Measurements from ENCODE around the gene GRK1. TPM values are rescaled to one million over a fixed set of nuclear protein-coding genes. Genes with fewer than 3 reads are reported as not detected.

Gene GRK1
- total RNA-seq, 2 experiments from 2014 or later = not detected

DNA sequence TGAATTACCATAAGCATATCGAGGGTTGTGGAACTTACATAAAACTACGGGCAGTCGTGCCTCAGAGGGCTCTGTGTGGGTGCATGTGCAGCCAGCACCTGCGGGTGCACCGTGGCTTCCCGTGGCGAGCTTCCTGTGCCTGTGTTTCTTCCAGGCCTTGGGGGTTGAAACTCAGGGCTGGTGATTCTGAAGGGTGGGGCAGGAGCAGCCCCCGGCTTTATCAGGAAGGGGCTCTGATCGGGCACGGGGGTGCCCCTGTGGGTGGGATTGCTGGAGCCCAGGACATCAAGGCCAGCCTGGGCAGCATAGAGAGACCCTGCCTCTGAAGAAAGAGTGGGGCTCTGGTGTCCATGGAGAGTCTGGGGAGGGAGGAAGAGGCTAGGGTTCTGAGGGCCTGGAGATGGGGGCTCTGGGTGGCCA lies 20.1 kb upstream of the GRK1 start:
- ChIA-PET CTCF (no interaction called here), POLR2A (no interaction called here)
- no peak overlapping the region for H3K27ac Mint-ChIP-seq
- intact Hi-C loops (cut with micrococcal nuclease) = no loop called here
- peaks cover 5% of the 10 kb centered on the region for H3K4me1 Mint-ChIP-seq (ENCODE audit: low read depth)
- DNase-seq = peak; percentile 8
- H3K4me3 Mint-ChIP-seq = no peak overlapping the region
- peaks cover 8% of the 10 kb centered on the region for H3K9me3 Mint-ChIP-seq
- no peaks in the 10 kb centered on the region for H3K27me3 Mint-ChIP-seq
- H3K36me3 Mint-ChIP-seq = peaks cover 8% of the 10 kb centered on the region

DNA sequence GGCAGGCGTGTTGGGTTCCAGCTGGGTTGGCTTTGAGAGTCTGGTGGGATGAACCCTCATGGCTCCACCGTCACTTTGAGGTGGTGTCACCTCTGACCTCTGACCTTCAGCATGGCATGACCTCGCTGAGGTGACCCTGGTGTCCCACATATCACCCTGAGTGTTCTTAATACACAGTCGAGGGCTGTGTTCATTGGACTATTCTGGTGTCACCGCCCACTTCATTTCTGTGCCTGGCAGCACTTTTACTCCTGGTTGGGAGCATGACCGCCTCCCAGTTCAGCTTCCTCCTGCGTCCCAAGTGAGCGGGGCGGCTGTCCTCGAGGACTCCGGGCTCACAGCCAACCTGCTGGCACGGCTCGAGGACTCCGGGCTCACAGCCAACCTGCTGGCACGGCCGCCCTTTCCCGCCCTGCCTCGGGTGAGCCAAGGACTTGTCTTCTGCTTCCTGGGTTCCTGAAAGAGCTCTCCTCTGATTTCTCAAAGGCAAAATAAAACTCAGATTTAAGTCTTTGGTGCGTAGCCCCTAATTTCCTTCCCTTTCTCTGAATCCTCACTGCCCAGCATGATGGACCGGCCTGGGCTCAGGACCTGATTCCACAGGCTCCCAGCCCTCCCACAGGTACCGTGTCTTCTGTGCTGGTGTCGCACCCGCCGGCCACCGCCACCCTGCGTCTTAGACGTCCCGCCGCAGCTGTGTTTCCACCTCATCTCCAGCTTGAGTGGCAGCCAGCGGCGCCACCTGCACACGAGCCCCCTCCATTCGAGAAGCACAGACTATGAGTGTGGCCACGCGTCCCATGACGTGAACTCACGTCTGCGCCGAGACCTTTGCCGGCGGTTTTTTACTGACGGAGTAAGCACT lies 19.4 kb upstream of the GRK1 start:
- ChIA-PET POLR2A (no interaction called here), CTCF (no interaction called here)
- Mint-ChIP-seq H3K27ac (no peak overlapping the region), H3K36me3 (peaks cover 2% of the 10 kb centered on the region), H3K27me3 (no peaks in the 10 kb centered on the region), H3K4me1 (ENCODE audit: low read depth) (peaks cover 5% of the 10 kb centered on the region), H3K9me3 (peaks cover 1% of the 10 kb centered on the region), H3K4me3 (no peak overlapping the region)
- no peak for DNase-seq
- intact Hi-C loops (cut with micrococcal nuclease) = no loop called here

DNA sequence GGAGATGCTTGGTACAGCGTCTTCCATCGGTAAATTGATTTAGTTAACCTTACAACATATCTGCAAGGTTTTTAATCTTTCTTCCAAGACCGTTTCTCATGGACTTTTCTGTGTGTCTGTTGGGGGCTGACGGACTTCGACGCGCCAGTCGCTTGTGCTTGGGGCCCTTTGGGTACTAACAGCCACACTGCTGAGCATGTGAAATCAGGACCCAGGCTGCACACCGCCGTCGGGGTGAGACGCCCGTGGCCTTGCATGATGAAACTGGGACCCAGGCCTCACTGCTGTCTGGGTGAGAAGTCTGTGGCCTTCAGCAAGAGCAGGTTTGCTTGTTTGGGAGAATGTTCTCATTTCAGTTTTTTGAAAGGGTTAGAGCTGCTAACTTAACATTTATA lies 18.8 kb upstream of the GRK1 start:
- intact Hi-C loops (cut with micrococcal nuclease) = no loop called here
- H3K9me3 Mint-ChIP-seq = no peaks in the 10 kb centered on the region
- H3K4me3 Mint-ChIP-seq = no peak overlapping the region
- no peak for DNase-seq
- peaks cover 5% of the 10 kb centered on the region for H3K4me1 Mint-ChIP-seq (ENCODE audit: low read depth)
- H3K27me3 Mint-ChIP-seq = no peaks in the 10 kb centered on the region
- CTCF ChIA-PET = no interaction called here
- H3K36me3 Mint-ChIP-seq = no peaks in the 10 kb centered on the region
- POLR2A ChIA-PET = no interaction called here
- no peak overlapping the region for H3K27ac Mint-ChIP-seq

- Mint-ChIP-seq H3K9me3 (no peaks in the 10 kb centered on the region), H3K27ac (no peak overlapping the region), H3K36me3 (no peaks in the 10 kb centered on the region), H3K27me3 (no peaks in the 10 kb centered on the region), H3K4me1 (ENCODE audit: low read depth) (peaks cover 9% of the 10 kb centered on the region), H3K4me3 (no peak overlapping the region)
- no peak for DNase-seq
- POLR2A ChIA-PET = no interaction called here
- intact Hi-C loops (cut with micrococcal nuclease) = no loop called here
- CTCF ChIA-PET = no interaction called here
Observed at GRCh38 chr13:113649212-113649611, 17.8 kb upstream of the GRK1 start.

DNA sequence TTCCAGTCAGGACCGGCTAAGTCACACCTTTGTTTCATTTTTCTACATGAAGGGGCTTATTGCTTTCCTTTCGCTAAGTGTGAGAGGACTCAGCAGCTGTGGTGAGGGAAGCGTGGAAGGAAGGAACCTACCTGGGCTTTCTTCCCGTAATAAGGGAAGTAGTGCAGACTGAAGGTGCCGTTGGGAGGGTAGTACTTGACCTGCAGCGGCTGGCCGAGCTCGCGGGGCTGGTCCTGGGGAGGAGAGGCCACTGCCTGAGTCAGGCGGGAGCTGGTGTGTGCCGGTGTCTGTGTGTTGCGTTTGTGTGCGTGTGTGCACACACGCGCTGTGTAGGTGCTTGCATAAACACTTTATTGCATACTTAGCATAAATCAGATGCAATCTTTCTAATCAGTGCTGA lies 16.7 kb upstream of the GRK1 start:
- intact Hi-C loops (cut with micrococcal nuclease) = no loop called here
- H3K27ac Mint-ChIP-seq = no peak overlapping the region
- ChIA-PET CTCF (no interaction called here), POLR2A (no interaction called here)
- DNase-seq = no peak
- H3K4me3 Mint-ChIP-seq = no peak overlapping the region
- peaks cover 9% of the 10 kb centered on the region for H3K4me1 Mint-ChIP-seq (ENCODE audit: low read depth)
- H3K9me3 Mint-ChIP-seq = no peaks in the 10 kb centered on the region
- H3K36me3 Mint-ChIP-seq = no peaks in the 10 kb centered on the region
- no peaks in the 10 kb centered on the region for H3K27me3 Mint-ChIP-seq

DNA sequence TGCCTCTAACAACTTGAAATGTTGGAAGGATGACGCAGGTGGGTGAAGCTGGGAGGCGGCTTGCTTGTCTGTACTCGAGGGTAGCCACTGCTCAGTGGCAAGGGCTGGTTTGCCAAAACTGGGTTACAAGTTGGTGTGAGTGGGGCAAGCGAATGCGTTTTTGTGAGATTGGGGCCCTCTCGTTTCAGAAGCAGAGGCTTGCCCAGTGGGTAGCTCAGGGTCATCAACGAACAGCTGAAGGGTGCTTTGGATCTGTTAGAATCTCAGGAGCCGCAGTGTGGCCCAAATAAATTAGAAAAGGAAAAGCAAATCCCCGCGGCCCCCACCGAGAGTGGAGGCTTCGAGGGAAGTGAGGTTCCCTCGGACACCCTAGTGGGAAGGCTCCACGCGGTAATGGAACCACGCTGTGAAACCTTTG lies 16.3 kb upstream of the GRK1 start:
- no peaks in the 10 kb centered on the region for H3K9me3 Mint-ChIP-seq
- no peaks in the 10 kb centered on the region for H3K27me3 Mint-ChIP-seq
- CTCF ChIA-PET = no interaction called here
- no peak overlapping the region for H3K4me3 Mint-ChIP-seq
- no peak overlapping the region for H3K27ac Mint-ChIP-seq
- POLR2A ChIA-PET = no interaction called here
- DNase-seq = no peak
- intact Hi-C loops (cut with micrococcal nuclease) = no loop called here
- H3K4me1 Mint-ChIP-seq (ENCODE audit: low read depth) = peaks cover 9% of the 10 kb centered on the region
- no peaks in the 10 kb centered on the region for H3K36me3 Mint-ChIP-seq

- Mint-ChIP-seq H3K36me3 (no peaks in the 10 kb centered on the region), H3K4me3 (no peak overlapping the region), H3K9me3 (no peaks in the 10 kb centered on the region), H3K27ac (no peak overlapping the region), H3K27me3 (no peaks in the 10 kb centered on the region), H3K4me1 (ENCODE audit: low read depth) (peaks cover 4% of the 10 kb centered on the region)
- peak; percentile 3 for DNase-seq
- POLR2A ChIA-PET = no interaction called here
- intact Hi-C loops (cut with micrococcal nuclease) = no loop called here
- CTCF ChIA-PET = no interaction called here
Observed at GRCh38 chr13:113651511-113652403, 15.3 kb upstream of the GRK1 start.

- CTCF ChIA-PET = no interaction called here
- POLR2A ChIA-PET = no interaction called here
- Mint-ChIP-seq H3K27ac (no peak overlapping the region), H3K9me3 (no peaks in the 10 kb centered on the region), H3K4me1 (ENCODE audit: low read depth) (peaks cover 4% of the 10 kb centered on the region), H3K27me3 (no peaks in the 10 kb centered on the region), H3K36me3 (no peaks in the 10 kb centered on the region), H3K4me3 (no peak overlapping the region)
- DNase-seq = peak; percentile 3
- intact Hi-C loops (cut with micrococcal nuclease) = no loop called here
Observed at GRCh38 chr13:113652404-113653263, 14.4 kb upstream of the GRK1 start.

GRCh38 chr13:113653264-113654174 lies 13.5 kb upstream of the GRK1 start:
- no peak overlapping the region for H3K4me3 Mint-ChIP-seq
- CTCF ChIA-PET = no interaction called here

DNA sequence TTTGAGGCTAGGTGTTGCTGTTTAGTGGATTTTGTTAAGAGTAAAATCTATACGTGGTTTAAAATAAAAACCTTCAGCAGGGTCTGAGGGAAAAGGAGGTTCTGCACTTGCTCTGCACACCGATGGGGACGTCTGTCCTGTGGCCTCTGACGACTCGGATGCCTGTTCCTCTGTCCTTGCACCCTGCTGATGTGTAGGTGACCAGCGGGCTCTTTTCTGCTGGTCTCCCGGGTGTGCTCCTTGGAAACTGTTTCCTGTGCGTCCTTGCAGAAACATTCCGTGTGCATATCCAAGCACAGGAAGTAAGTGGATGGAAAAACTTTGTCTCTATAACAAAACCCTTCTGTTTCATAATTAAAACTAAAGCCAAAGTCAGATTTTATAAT lies 12.9 kb upstream of the GRK1 start:
- CTCF ChIA-PET = no interaction called here

More at GRCh38 chr13:113653264-113654174, 13.5 kb upstream of the GRK1 start:
- POLR2A ChIA-PET = no interaction called here
- no peaks in the 10 kb centered on the region for H3K27me3 Mint-ChIP-seq
- DNase-seq = peak; percentile 15
- intact Hi-C loops (cut with micrococcal nuclease) = no loop called here
- no peaks in the 10 kb centered on the region for H3K36me3 Mint-ChIP-seq
- H3K27ac Mint-ChIP-seq = no peak overlapping the region
- H3K9me3 Mint-ChIP-seq = no peaks in the 10 kb centered on the region
- H3K4me1 Mint-ChIP-seq (ENCODE audit: low read depth) = peaks cover 4% of the 10 kb centered on the region

GRCh38 chr13:113654591-113655345 lies 12.3 kb upstream of the GRK1 start:
- intact Hi-C loops (cut with micrococcal nuclease) = no loop called here
- no peak overlapping the region for H3K27ac Mint-ChIP-seq
- POLR2A ChIA-PET = no interaction called here
- peaks cover 4% of the 10 kb centered on the region for H3K4me1 Mint-ChIP-seq (ENCODE audit: low read depth)
- peak; percentile 6 for DNase-seq
- H3K36me3 Mint-ChIP-seq = no peaks in the 10 kb centered on the region
- CTCF ChIA-PET = no interaction called here
- no peak overlapping the region for H3K4me3 Mint-ChIP-seq
- no peaks in the 10 kb centered on the region for H3K9me3 Mint-ChIP-seq
- H3K27me3 Mint-ChIP-seq = no peaks in the 10 kb centered on the region

More for the DNA sequence above, 12.9 kb upstream of the GRK1 start:
- intact Hi-C loops (cut with micrococcal nuclease) = no loop called here
- Mint-ChIP-seq H3K36me3 (no peaks in the 10 kb centered on the region), H3K4me3 (no peak overlapping the region), H3K4me1 (ENCODE audit: low read depth) (peaks cover 4% of the 10 kb centered on the region), H3K27me3 (no peaks in the 10 kb centered on the region), H3K9me3 (no peaks in the 10 kb centered on the region), H3K27ac (no peak overlapping the region)
- POLR2A ChIA-PET = no interaction called here
- no peak for DNase-seq

Data from activated CD4-positive, alpha-beta memory T cell treated with anti-CD3 and anti-CD28 coated beads for 36 hours (primary cell).